C4-2B (cell line): ENCODE measurements around the gene ARHGEF26.

Source experiments
- ZFX ChIP-seq: fragments of 450-650 bp; IDR thresholded peaks from 2 replicates; pipeline ENCODE4 v1.6.1; 2017
- TF ChIP-seq, protein P1 (sequence below): fragments of 450-650 bp; conservative IDR thresholded peaks from 2 replicates; pipeline ENCODE4 v1.5.1; 2017; ENCODE audit warnings: mild to moderate bottlenecking

DNA sequence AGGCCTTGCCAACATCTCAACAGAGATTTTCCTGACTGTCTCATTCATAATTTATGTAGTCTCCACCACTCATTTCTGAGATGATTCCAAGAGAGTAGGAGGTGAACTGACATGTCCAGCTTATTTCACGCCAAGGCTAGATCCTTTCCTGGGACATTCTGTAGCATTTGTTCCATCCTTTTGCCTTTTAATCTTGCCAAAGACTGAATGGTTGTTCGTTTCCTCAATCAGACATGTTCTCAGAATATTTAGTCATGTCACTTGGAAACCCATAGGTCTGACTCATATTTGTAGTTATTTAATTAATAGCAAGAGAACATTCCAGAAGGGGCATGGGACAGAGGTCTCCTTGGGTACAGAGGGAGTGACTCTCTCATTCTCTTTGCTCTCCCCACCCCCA lies 122.2 kb downstream of the ARHGEF26 start:
- TF ChIP-seq, protein P1, sequence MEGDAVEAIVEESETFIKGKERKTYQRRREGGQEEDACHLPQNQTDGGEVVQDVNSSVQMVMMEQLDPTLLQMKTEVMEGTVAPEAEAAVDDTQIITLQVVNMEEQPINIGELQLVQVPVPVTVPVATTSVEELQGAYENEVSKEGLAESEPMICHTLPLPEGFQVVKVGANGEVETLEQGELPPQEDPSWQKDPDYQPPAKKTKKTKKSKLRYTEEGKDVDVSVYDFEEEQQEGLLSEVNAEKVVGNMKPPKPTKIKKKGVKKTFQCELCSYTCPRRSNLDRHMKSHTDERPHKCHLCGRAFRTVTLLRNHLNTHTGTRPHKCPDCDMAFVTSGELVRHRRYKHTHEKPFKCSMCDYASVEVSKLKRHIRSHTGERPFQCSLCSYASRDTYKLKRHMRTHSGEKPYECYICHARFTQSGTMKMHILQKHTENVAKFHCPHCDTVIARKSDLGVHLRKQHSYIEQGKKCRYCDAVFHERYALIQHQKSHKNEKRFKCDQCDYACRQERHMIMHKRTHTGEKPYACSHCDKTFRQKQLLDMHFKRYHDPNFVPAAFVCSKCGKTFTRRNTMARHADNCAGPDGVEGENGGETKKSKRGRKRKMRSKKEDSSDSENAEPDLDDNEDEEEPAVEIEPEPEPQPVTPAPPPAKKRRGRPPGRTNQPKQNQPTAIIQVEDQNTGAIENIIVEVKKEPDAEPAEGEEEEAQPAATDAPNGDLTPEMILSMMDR = no peak
- TF ChIP-seq ZFX = no peak
